Esophagus squamous epithelium (tissue), 5 donors: Measurements from ENCODE around the gene ACAD8. TPM values are rescaled to one million over a fixed set of nuclear protein-coding genes. Genes with fewer than 3 reads are reported as not detected.

Source experiments
- DNase-seq: peaks from one replicate; lab custom pipeline; 2025; lab: John Stamatoyannopoulos, UW
- H3K27ac ChIP-seq, 4 donors: fragments of 200-600 bp; sonication (generic); one replicate each; pipeline ENCODE4 v1.5.1; 2016 to 2019; ENCODE audit warnings: mild to moderate bottlenecking in 1 of 4
- H3K27me3 ChIP-seq, 4 donors: fragments of 200-600 bp; sonication (generic); 1 replicate in 3 of 4; 2 replicates in 1 of 4; pipeline versions ENCODE4 v1.5.1 to v1.6.0; 2017 to 2021; ENCODE audit warnings: antibody characterized with exemption in 1 of 4
- H3K36me3 ChIP-seq, 3 donors: fragments of 200-600 bp; sonication (generic); one replicate each; pipeline ENCODE4 v1.5.1; 2016 to 2019
- H3K4me1 ChIP-seq, 3 donors: fragments of 200-600 bp; sonication (generic); one replicate each; pipeline ENCODE4 v1.5.1; 2017 to 2019
- H3K4me3 ChIP-seq, 4 donors: fragments of 200-600 bp; sonication (generic); 1 replicate in 3 of 4; 2 replicates in 1 of 4; pipeline ENCODE4 v1.5.1; 2016 to 2019; ENCODE audit warnings: mild to moderate bottlenecking in 2 of 4, moderate library complexity in 1 of 4
- H3K9me3 ChIP-seq, 3 donors: fragments of 200-600 bp; sonication (generic); one replicate each; pipeline ENCODE4 v1.5.1; 2016 to 2019
- CTCF ChIP-seq, 6 experiments: fragments of 450-650 bp in 4 of 6; fragments of 200-600 bp in 2 of 6; sonication (generic) in 2 of 6; IDR thresholded peaks; one replicate each; pipeline ENCODE4 v1.5.1; 2016 to 2019; ENCODE audit warnings: antibody characterized with exemption in 6 of 6, mild to moderate bottlenecking in 4 of 6, moderate library complexity in 4 of 6
- POLR2A ChIP-seq, 4 donors: fragments of 450-650 bp; IDR thresholded peaks; one replicate each; pipeline ENCODE4 v1.6.1; 2017; ENCODE audit warnings: antibody characterized with exemption in 4 of 4, mild to moderate bottlenecking in 4 of 4, moderate library complexity in 3 of 4
- WGBS, 2 donors: methylation state at CpG; one replicate each; pipeline ENCODE4 v1.1.5; 2018; 5-methylcytosine and 5-hydroxymethylcytosine counted together
- intact Hi-C: fragments of 100-400 bp; cut with DNase I; formaldehyde crosslinking; loops from one replicate; pipeline ENCODE4 v1.15.0; 2022
- total RNA-seq, 4 donors: library from RNA; depleted of rRNA; stranded (reverse); fragments of >200 nt; gene quantifications; one replicate each; pipeline ENCODE4 v1.1.0, GENCODE V29; 2016
- donor health status: DM: yes; HTN: yes; CAD: no.

Gene ACAD8
- total RNA-seq, 4 donors from 2014 or later = 11.3 to 25.1 (median 18.2) TPM

- no peak for TF ChIP-seq POLR2A (IDR thresholded peaks at IDR 0.05)
- no peak for TF ChIP-seq CTCF (IDR thresholded peaks at IDR 0.05)
- intact Hi-C loops = no loop called here
- H3K4me1 ChIP-seq = peaks cover 0 to 5% (median 3%) of the 10 kb centered on the region in 3 donors
- no peak overlapping the region for H3K4me3 ChIP-seq
- no peaks in the 10 kb centered on the region for H3K9me3 ChIP-seq
- H3K27ac ChIP-seq = no peak overlapping the region
- WGBS, 2 donors = 78 to 80% methylated on average over 5 of the region's 5 CpGs
- H3K27me3 ChIP-seq = peaks cover 0 to 21% (median 0%) of the 10 kb centered on the region in 4 donors
- H3K36me3 ChIP-seq = peaks cover 0 to 38% (median 12%) of the 10 kb centered on the region in 3 donors
- no peak for DNase-seq
Observed at GRCh38 chr11:134266440-134266839, 13.1 kb downstream of the ACAD8 start.

- intact Hi-C loops = no loop called here
- H3K27ac ChIP-seq = no peak overlapping the region
- H3K4me3 ChIP-seq = no peak overlapping the region
- TF ChIP-seq CTCF (IDR thresholded peaks at IDR 0.05) (no peak), POLR2A (IDR thresholded peaks at IDR 0.05) (no peak)
- no peak for DNase-seq
- H3K9me3 ChIP-seq = no peaks in the 10 kb centered on the region
- H3K36me3 ChIP-seq = peaks cover 0 to 34% (median 8%) of the 10 kb centered on the region in 3 donors
- H3K27me3 ChIP-seq = peaks cover 0 to 25% (median 0%) of the 10 kb centered on the region in 4 donors
- WGBS, 2 donors = 18 to 28% methylated on average over 3 of the region's 3 CpGs
- peaks cover 0 to 5% (median 3%) of the 10 kb centered on the region in 3 donors for H3K4me1 ChIP-seq
Observed at GRCh38 chr11:134266841-134267251, 13.5 kb downstream of the ACAD8 start.

- Histone ChIP-seq H3K4me3 (no peak overlapping the region), H3K27ac (no peak overlapping the region), H3K9me3 (no peaks in the 10 kb centered on the region), H3K27me3 (peaks cover 0 to 31% (median 0%) of the 10 kb centered on the region in 4 donors), H3K36me3 (peaks cover 0 to 28% (median 3%) of the 10 kb centered on the region in 3 donors), H3K4me1 (peaks cover 0 to 5% (median 3%) of the 10 kb centered on the region in 3 donors)
- intact Hi-C loops = no loop called here
- TF ChIP-seq CTCF (IDR thresholded peaks at IDR 0.05) (no peak), POLR2A (IDR thresholded peaks at IDR 0.05) (no peak)
- DNase-seq = no peak
- 82 to 86% methylated on average over 5 of the region's 5 CpGs for WGBS, 2 donors
Observed at GRCh38 chr11:134267461-134267860, 14.1 kb downstream of the ACAD8 start.

- peaks cover 0 to 23% (median 0%) of the 10 kb centered on the region in 3 donors for H3K36me3 ChIP-seq
- H3K4me1 ChIP-seq = peaks cover 0 to 5% (median 3%) of the 10 kb centered on the region in 3 donors
- DNase-seq = no peak
- no peak overlapping the region for H3K27ac ChIP-seq
- TF ChIP-seq CTCF (IDR thresholded peaks at IDR 0.05) (no peak), POLR2A (IDR thresholded peaks at IDR 0.05) (no peak)
- intact Hi-C loops = no loop called here
- WGBS, 2 donors = 87 to 92% methylated on average over 10 to 11 of the region's 11 CpGs
- H3K27me3 ChIP-seq = peaks cover 0 to 36% (median 0%) of the 10 kb centered on the region in 4 donors
- no peak overlapping the region for H3K4me3 ChIP-seq
- H3K9me3 ChIP-seq = no peaks in the 10 kb centered on the region
Observed at GRCh38 chr11:134267966-134268365, 14.6 kb downstream of the ACAD8 start.

GRCh38 chr11:134270250-134270714, 16.9 kb downstream of the ACAD8 start:
- Histone ChIP-seq H3K27ac (no peak overlapping the region), H3K36me3 (peaks cover 0 to 3% (median 0%) of the 10 kb centered on the region in 3 donors), H3K4me1 (peaks cover 0 to 7% (median 3%) of the 10 kb centered on the region in 3 donors), H3K9me3 (no peaks in the 10 kb centered on the region), H3K4me3 (no peak overlapping the region), H3K27me3 (peaks cover 0 to 59% (median 4%) of the 10 kb centered on the region in 4 donors)
- TF ChIP-seq POLR2A (IDR thresholded peaks at IDR 0.05) (no peak), CTCF (IDR thresholded peaks at IDR 0.05) (no peak)
- 15 to 61% methylated on average over 3 to 4 of the region's 5 CpGs for WGBS, 2 donors
- intact Hi-C loops = no loop called here
- DNase-seq = no peak
